RWPE2 (cell line): ENCODE data around the gene ITPKC.

Experiments used
- ATAC-seq: fragments of 200-7000 bp; cut with Tn5 transposase; 3 replicates; pipeline ENCODE4 v1.9.1; 2021; ENCODE audit warnings: low read depth
- DNase-seq: peaks from one replicate; pipeline ENCODE4 v3.0.0-alpha.2; 2020; ENCODE audit warnings: low spot score
- H3K27ac ChIP-seq: fragments of 450-650 bp; 2 replicates; pipeline ENCODE4 v1.5.1; 2017; ENCODE audit warnings: mild to moderate bottlenecking; ENCODE audit not compliant: poor library complexity, severe bottlenecking
- H3K27me3 ChIP-seq: fragments of 250-450 bp; sonication (Bioruptor Pico); 2 replicates; pipeline ENCODE4 v1.5.1; 2021; ENCODE audit warnings: mild to moderate bottlenecking, moderate library complexity; ENCODE audit not compliant: insufficient read depth, poor library complexity, severe bottlenecking
- H3K36me3 ChIP-seq: fragments of 250-450 bp; sonication (Bioruptor Pico); 2 replicates; pipeline ENCODE4 v1.5.1; 2020; ENCODE audit warnings: low read depth, mild to moderate bottlenecking, moderate library complexity
- H3K4me1 ChIP-seq: fragments of 250-450 bp; sonication (Bioruptor Pico); 2 replicates; pipeline ENCODE4 v1.5.1; 2021; ENCODE audit warnings: mild to moderate bottlenecking, moderate library complexity; ENCODE audit not compliant: insufficient read depth, poor library complexity, severe bottlenecking
- H3K4me3 ChIP-seq: fragments of 250-450 bp; sonication (Bioruptor Pico); 2 replicates; pipeline ENCODE4 v1.5.1; 2021; ENCODE audit warnings: mild to moderate bottlenecking, moderate library complexity; ENCODE audit not compliant: severe bottlenecking
- H3K9me3 ChIP-seq: fragments of 250-450 bp; sonication (Bioruptor Pico); 2 replicates; pipeline ENCODE4 v1.5.1; 2021; ENCODE audit warnings: mild to moderate bottlenecking, moderate library complexity; ENCODE audit not compliant: severe bottlenecking
- TF ChIP-seq, protein P1 (sequence below): fragments of 450-650 bp; IDR thresholded peaks from one replicate; pipeline ENCODE4 v1.5.1; 2017; ENCODE audit warnings: mild to moderate bottlenecking, moderate library complexity; ENCODE audit not compliant: poor library complexity, severe bottlenecking

ITPKC gene

DNA sequence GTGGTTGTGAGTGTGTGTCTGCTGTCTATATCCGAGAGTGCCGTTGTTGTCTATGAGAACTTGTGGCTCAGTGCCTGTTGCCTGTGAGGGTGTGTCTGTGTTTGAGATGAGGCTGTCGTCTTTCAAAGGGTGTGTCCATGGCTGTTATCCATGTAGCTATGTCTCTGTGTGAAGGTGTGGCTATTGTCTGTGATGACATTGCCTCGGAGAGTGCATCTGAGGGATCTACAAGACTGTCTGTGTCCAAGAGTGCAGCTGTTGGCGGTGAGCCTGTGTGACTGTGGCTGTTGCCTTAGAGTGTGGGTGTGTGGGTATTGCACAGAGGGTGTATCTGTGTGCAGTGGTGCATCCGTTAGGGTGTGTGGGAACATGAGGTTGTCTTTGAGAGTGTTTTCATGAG, 31.3 kb upstream of the ITPKC start:
- H3K36me3 ChIP-seq, result peaks cover 31% of the 10 kb centered on the region

DNA sequence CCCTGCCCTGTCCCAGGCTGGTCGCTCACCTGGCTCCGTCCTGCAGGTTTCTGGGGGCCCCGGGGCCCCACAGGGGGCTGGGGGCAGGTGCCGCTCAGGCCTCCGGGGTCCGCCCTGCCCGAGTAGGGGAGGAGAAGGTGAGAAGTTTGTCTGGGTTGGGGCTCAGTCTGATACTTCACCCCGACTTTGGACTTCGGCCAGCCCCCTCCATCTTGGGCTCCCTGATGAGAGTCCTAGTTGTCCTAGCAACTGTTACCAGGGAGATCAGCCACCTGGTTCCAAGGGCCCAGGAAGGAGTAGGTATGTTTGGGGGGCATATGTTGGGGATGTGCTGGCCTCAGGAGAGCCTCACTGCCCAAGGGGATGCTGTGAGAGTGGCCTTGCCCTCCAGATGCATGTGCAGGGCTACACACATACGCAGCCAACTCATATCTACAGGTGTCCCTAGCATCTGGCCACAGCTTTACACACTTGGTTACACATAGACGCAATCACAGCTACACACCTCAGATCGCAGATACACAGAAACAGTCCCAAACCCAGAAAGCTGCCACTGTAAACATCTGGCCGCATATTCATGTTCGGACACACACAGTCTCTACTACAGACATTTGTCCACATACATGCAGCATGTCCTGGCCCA, 29.9 kb upstream of the ITPKC start:
- Histone ChIP-seq H3K27ac (no peak overlapping the region), H3K27me3 (no peaks in the 10 kb centered on the region), H3K4me3 (no peak overlapping the region), H3K4me1 (no peaks in the 10 kb centered on the region), H3K9me3 (no peaks in the 10 kb centered on the region), H3K36me3 (peaks cover 25% of the 10 kb centered on the region)
- DNase-seq, result no peak
- no peak for ATAC-seq
- TF ChIP-seq, protein P1, sequence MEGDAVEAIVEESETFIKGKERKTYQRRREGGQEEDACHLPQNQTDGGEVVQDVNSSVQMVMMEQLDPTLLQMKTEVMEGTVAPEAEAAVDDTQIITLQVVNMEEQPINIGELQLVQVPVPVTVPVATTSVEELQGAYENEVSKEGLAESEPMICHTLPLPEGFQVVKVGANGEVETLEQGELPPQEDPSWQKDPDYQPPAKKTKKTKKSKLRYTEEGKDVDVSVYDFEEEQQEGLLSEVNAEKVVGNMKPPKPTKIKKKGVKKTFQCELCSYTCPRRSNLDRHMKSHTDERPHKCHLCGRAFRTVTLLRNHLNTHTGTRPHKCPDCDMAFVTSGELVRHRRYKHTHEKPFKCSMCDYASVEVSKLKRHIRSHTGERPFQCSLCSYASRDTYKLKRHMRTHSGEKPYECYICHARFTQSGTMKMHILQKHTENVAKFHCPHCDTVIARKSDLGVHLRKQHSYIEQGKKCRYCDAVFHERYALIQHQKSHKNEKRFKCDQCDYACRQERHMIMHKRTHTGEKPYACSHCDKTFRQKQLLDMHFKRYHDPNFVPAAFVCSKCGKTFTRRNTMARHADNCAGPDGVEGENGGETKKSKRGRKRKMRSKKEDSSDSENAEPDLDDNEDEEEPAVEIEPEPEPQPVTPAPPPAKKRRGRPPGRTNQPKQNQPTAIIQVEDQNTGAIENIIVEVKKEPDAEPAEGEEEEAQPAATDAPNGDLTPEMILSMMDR, result no peak

More for the DNA sequence above, 31.3 kb upstream of the ITPKC start:
- H3K4me3 ChIP-seq, result no peak overlapping the region
- H3K27ac ChIP-seq, result no peak overlapping the region
- no peaks in the 10 kb centered on the region for H3K27me3 ChIP-seq
- no peaks in the 10 kb centered on the region for H3K4me1 ChIP-seq
- ATAC-seq (no peak), DNase-seq (no peak)
- TF ChIP-seq, protein P1, result no peak
- no peaks in the 10 kb centered on the region for H3K9me3 ChIP-seq

DNA sequence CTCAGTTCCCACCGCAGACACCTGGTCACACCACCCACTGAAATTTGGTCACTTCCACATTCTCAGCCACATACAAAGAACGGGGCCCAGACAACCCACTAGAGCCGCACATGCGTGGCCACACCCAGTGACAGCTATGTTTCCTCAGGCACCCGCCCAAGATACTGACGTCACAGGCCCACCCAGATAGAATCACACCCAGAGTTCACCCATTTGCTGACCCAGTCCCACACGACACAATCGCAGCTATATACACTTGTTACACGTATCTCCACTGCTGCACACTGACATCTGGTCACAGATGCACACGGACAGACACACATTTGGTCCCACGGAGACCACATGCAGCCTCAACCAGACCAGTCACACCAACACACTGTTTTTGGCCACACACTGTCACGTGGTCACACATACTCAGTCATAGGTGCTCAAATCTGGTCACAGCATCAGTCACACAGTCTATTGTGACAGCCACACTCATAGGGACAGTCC, 29.3 kb upstream of the ITPKC start:
- no peak overlapping the region for H3K4me3 ChIP-seq
- no peak for DNase-seq
- TF ChIP-seq, protein P1, result no peak
- no peaks in the 10 kb centered on the region for H3K27me3 ChIP-seq
- no peaks in the 10 kb centered on the region for H3K4me1 ChIP-seq
- no peak overlapping the region for H3K27ac ChIP-seq
- H3K36me3 ChIP-seq, result peaks cover 20% of the 10 kb centered on the region
- no peaks in the 10 kb centered on the region for H3K9me3 ChIP-seq
- ATAC-seq, result no peak

DNA sequence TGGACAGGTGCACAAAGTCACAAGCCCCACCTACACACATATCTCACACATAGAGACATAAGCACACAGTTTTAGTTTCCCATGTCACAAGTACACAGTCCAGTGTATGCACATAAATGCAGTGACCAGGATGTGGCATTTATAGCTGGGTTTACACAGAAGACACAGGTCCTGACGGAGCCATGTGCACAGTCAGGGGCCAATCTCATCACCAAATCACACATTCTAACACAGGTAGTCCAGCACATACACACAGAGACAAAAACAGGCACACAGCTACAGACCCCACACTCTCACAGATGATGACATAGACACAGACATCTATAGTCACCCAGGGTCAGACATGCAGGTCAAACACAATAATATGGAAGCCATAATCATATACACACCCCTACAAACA, 28.6 kb upstream of the ITPKC start:
- peaks cover 15% of the 10 kb centered on the region for H3K36me3 ChIP-seq
- H3K4me3 ChIP-seq, result no peak overlapping the region
- no peaks in the 10 kb centered on the region for H3K4me1 ChIP-seq
- TF ChIP-seq, protein P1, result no peak
- DNase-seq (no peak), ATAC-seq (no peak)
- H3K27me3 ChIP-seq, result no peaks in the 10 kb centered on the region
- no peaks in the 10 kb centered on the region for H3K9me3 ChIP-seq
- H3K27ac ChIP-seq, result no peak overlapping the region

DNA sequence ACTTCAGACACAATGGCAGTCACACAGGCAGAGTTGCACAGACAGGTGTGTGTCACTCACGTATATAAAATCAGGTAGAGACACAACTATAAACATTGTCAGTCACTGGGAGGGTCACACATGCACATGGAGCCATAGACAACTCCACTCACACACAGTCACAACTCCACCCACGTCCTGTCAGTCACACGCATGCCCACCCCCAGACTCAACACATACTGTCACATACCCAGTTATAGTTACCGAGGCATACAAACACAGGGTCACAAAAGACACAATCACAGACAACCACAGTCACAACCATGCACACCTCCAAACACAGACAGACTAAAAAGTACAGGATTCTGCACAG, 27.9 kb upstream of the ITPKC start:
- Histone ChIP-seq H3K9me3 (no peaks in the 10 kb centered on the region), H3K4me3 (peak overlapping the region; percentile 49), H3K27me3 (no peaks in the 10 kb centered on the region), H3K4me1 (no peaks in the 10 kb centered on the region), H3K36me3 (peaks cover 20% of the 10 kb centered on the region), H3K27ac (peak overlapping the region; percentile 68)
- DNase-seq (no peak), ATAC-seq (no peak)
- TF ChIP-seq, protein P1, result no peak
